Astrocyte of the hippocampus (primary cell): Measurements from ENCODE around the gene CCS.
"Not testable (repeated sequence)": the region's sequence is repeated elsewhere in the genome, so short reads cannot be mapped to it uniquely, and the experiment has no call there.

Experiments used
- DNase-seq: peaks from one replicate; pipeline ENCODE4 v3.0.0; 2011; ENCODE audit warnings: low read depth, low spot score

CCS gene

GRCh38 chr11:66626382-66626781 lies 33.4 kb downstream of the CCS start:
- no peak for DNase-seq

DNA sequence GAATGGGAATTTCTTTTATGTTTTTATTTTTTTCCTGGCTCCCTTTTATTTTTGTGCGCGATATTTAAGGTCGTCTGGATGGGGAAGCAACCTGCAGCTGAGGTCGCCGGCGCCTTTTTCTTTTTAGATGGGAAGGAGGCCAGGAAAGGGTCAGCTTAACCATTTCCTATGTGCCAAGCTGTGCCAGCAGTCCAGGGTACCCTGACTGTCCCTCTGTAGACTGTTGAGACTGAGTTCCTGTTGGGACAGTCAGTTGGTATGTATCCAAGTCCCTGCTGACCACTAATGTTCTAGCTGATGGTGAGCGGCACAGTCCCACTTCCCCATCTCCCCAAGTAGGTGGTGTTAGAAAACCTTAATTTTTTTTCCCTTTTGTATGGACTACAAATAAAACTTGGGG lies 33.9 kb downstream of the CCS start:
- DNase-seq: no peak

GRCh38 chr11:66628061-66628603 lies 35.1 kb downstream of the CCS start:
- no peak for DNase-seq

DNA sequence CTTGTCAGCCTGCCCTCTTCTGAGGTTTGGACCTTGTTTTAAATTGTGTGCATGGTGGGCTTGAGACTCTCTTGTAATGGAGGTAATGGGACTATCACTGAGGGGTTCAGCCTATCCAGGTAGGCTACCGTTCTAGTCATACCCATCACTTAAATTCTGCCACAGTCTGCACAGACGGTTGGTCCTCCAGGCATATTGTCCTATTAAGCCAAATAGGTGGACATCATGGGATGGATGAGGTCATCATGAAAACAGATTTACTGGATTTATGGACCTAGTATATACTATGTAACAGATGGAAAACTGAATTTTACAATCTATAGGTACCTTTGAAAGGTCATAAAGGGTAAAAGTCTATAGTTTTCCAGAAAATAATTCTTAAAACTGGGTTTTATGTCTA lies 36.4 kb downstream of the CCS start:
- DNase-seq: no peak

- no peak for DNase-seq
Observed at GRCh38 chr11:66631883-66632282, 38.9 kb downstream of the CCS start.

- no peak for DNase-seq
Observed at GRCh38 chr11:66632952-66633351, 40.0 kb downstream of the CCS start.

DNA sequence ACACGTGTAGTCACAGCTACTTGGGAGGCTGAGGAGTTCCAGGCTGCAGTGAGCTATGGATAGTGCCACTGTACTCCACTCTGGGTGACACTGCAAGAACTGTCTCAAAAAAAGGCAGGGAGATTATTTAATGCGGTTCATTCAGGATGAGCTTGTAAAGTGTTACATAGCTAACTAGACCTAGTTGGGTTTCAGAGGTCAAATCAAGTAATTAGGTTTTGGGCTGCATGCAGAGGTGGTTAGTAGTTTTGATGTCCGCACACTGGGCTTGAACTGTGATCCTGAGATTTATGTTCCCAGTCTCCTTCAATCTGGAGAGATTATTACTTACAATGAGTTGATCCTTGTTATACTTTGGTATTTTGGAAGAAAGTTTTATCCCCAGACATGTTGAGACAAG lies 43.4 kb downstream of the CCS start:
- DNase-seq: no peak

- DNase-seq: no peak
Observed at GRCh38 chr11:66637557-66638176, 44.7 kb downstream of the CCS start.

DNA sequence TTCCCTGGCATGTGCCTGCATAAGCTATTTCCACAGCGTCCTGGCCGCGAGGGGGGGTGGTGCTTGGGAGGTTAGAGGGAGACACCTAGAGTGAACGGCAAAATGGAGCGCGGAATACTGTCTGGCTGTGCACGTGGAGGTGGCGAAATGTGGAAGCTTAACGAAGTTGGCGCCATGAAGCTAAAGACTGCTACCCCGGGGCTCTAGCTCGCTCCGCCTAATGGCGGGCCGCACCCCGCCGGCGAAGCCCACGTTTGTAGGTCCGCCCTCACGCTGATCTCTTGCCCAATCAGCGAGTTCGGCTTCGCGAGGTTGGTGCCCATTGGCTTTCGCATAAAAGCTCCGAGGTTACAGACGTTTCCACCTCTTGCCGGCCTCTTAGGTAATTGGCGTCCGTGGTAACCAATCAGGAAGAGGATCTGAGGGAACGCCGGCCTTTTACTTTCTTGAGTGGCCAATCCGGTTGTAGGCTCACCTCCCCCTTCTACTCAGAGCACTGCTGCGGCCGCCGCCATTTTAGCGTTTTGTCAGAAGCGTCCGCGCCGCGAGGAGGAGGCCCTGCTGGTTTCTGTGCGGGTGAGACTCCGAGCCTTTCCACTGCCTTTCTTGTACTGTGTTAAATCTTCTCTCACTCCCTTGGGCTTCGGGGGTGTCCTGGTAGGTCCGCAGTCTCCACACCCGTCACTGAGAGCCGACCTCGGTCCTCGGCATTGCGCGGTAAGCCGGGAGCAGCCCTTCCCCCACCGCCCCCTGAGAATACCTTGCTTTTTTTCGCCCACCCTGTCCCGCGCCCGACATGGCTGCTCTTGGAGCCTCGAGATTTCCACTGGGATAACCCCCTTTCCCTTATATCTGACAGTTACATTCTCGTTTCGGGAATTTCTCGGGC lies 45.4 kb downstream of the CCS start, which contains the start of gene RBM4:
Gene RBM4, plus strand, starts transcription at position 527 of the 889 bp plus-strand sequence. CDS start 1,009 bp downstream, outside the sequence.
- DNase-seq: peak; percentile 100

DNA sequence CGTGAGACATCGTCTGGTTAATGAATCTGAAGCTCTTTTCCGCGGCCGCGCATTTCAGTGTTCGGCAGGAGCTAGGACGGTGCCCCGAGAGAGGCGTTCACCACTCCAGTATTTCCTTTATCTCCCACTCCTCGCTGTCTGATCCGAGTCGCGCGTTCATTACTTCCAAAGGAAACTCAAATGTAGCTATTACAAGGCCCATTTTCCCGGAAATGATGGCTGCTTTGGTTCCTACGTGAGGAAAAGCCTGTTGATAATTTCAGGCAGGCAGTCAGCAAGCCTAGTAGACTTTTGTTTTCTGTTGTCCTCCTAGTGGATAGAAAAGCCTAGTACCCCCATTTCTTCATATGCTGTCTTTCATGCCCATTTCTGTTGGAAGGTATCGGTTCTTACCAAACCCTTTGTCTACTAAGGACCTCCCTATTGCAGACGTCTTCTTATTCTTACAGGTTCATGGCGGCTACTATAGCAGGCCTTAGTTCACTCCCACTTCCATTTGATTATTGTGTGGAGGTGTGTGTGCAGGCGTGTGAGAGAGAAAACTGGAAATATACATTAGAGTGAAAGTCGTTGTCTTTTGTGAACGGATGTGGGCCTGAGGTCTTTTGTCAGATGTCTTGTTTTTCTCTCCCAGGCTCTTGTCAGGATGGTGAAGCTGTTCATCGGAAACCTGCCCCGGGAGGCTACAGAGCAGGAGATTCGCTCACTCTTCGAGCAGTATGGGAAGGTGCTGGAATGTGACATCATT lies 46.3 kb downstream of the CCS start:
- DNase-seq: peak; percentile 54

- DNase-seq: not testable (repeated sequence)
Observed at GRCh38 chr11:66639814-66640340, 46.9 kb downstream of the CCS start.

GRCh38 chr11:66641834-66642233 lies 48.8 kb downstream of the CCS start:
- DNase-seq: peak; percentile 47

DNA sequence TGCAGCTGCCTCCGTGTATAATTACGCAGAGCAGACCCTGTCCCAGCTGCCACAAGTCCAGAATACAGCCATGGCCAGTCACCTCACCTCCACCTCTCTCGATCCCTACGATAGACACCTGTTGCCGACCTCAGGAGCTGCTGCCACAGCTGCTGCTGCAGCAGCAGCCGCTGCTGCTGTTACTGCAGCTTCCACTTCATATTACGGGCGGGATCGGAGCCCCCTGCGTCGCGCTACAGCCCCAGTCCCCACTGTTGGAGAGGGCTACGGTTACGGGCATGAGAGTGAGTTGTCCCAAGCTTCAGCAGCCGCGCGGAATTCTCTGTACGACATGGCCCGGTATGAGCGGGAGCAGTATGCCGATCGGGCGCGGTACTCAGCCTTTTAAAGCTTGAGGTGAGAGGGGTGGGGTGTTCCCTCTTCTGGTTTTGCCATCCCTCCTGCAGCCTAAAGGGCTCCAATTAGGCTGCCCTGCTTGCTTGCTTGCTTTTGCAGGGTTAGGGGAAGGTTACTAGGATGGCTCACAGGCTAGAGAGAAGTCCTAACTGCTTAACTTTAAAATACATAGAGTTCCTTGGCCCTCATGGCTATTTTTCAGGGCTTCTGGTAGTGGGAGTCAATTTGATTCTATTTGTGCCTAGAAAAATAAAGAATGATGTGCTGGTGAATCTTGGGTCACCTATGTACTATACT lies 50.9 kb downstream of the CCS start:
- DNase-seq: no peak

- no peak for DNase-seq
Observed at GRCh38 chr11:66646828-66647227, 53.8 kb downstream of the CCS start.

DNA sequence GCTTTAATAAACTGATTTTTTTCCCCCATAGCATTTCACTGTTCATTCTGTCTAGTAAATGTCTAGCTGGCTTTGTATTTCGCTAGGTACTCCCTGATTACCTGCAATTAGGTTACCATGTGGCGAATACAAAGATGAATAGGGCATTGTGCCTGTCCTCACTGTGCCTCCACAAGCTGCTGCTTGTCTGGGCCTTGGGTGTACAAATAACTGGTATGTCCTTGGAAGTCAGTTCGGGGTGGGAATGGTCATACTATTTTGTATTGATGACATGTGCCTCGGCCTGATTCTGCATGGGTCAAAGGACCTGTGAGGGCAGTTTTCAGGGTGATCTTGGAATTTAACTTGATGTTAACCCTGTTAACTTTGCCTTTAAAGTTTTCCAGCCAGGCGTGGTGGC lies 56.9 kb downstream of the CCS start:
- no peak for DNase-seq

DNA sequence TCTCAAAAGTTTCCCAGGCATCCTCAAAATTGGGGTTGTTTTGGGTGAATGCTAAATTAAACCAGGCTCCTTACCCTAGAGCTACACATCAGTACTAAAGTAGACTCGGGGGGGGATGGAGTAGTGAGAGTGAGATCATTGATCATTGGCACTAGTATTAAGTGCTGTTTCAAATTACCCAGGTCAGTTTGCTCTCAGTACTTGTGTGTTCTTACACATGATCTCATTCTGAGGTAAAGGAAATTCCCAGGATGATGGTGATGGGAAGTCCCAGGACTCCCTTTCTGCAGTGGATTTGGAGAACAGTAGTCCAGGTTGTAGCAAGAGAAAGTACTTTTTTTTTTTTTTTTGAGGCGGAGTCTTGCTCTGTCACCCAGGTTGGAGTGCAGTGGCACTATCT lies 58.0 kb downstream of the CCS start:
- DNase-seq: peak; percentile 26

DNA sequence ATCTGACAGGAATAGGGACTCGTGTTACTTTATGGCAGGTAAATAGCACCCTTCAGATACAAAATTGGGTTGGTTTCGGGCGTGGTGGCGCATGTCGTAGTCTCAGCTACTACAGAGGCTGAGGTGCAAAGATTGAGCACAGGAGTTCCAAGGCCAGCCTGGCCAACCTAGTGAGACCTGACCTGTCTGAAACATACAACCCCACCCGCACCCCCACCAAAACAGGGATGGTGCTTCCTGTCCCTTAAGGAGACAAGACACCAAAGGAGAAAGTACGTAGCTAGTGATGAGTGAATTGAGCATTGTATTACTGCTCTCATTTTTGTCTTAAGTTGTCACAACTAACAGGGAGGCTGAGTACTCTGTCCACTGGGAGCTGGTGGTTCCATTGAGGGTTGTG lies 59.7 kb downstream of the CCS start:
- DNase-seq: no peak

DNA sequence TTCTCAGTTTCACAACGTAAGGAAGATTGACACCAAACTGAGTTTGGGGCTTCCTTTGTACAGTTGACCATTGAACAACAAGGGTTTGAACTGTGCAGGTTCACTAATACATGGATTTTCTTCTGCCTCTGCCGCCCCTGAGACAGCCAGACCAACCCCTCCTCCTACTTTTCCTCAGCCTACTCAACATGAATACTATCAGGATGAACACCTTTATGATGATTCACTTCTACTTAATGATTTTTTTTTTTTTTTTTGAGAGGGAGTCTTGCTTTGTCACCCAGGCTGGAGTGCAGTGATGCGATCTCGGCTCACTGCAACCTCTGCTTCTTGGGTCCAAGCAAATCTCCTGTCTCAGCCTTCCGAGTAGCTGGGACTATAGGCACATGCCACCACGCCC lies 60.1 kb downstream of the CCS start:
- DNase-seq: no peak
